HG03064 (cell line): Measurements from ENCODE around the gene MYLK.

Experiments
- ATAC-seq: cut with Tn5 transposase; IDR thresholded peaks from one replicate; pipeline ENCODE4 v1.9.1; 2021; ENCODE audit warnings: low read depth; ENCODE audit not compliant: unreplicated experiment

The MYLK gene

DNA sequence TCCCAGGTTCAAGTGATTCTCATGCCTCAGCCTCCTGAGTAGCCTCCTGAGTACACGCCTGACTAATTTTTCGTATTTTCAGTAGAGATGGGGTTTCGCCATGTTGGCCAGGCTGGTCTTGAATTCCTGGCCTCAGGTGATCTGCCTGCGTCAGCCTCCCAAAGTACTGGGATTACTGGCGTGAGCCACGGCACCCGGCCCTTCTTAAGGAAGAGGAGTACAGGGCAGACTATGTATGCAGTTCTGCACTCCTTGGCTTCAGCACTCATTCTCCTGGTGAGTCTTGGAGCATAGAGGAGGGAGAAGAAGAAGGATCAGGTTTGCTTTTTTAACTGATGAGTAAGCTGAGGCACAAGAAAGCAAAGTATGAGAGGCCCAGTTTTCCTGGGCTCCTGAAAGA lies 199.5 kb downstream of the MYLK start:
- ATAC-seq, result no peak

DNA sequence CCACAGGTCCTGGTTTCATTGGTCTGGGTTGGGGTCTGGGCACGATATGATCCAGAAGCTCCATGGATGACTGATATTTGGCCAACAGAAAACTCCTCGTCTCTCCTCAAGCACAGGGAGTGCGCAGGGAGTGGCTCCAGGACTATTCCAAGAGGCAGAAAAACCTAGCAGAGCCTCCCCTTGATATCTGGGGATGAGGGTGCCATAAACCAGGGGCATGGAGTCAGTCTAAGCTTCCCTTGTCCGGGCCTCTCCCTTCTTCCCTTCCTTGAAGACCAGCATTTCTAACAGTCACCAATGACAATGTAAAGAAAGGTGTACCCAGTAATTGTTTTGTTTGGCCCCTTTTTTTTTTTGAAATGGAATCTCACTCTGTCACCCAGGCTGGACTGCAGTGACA lies 199.9 kb downstream of the MYLK start:
- no peak for ATAC-seq

DNA sequence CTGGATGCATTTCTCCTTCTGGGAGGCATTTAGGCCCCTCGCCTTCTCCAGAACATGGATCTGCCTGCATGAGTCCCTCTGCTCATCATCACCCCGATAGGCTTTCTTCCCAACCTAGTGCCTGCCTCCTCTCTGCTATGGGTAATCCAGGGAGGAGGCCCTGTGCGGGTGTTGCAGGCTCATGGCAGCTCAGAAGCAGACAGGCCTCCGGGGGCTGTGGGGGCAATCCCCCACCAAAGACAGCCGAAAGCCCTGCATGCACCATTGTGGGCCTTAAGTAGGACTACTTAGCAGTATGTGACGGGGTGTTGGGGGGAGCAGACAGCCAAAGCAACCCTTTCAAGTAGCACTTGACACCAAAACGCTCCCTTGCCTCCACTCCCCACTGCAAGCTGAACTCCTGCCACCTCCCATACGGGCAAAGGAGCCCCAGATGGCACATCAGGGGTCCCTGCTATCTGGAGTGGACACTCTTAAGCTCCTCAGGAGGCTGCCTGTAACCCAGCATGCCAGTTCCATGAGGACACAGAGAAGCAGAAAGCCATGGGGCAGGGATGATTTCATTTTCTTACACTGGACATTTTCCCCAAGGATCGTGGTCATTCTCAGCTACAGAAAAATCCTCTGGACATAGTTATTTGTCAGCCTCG lies 200.5 kb downstream of the MYLK start:
- no peak for ATAC-seq

DNA sequence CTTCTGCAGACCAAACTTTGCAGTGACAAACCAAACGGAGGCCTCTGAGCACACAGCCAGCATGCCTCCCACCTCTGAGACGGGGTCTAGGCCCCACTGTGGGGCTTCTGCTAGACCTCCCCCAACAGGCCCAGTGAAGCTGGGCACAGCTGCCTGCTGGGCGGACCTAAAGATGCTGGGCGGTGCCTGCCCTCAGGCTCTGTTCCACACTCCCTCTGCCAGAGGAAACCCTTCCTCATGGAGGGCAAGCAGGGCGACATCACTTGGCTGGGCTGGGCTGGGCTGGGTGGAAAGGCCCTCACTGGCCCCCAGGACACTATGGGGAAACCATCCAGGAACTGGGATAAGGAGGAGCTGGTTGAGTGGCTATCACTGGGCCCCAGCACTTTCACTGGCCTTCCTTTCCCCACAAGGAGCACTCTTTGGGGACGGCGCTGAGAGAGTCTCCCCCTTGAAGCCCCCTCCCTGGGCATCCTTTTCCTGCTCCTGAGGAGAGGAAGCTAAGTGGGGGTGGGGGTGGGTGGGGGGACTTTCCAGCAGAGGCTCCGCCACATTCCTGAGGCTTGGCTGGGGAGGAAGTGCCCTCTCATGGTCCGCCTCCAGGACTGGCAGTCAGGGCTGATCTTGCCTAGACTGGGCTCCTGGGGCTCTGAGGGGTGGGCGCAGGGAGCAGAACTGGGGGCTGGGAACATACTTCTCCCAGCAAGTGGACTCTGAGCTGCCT lies 201.2 kb downstream of the MYLK start:
- ATAC-seq, result no peak

DNA sequence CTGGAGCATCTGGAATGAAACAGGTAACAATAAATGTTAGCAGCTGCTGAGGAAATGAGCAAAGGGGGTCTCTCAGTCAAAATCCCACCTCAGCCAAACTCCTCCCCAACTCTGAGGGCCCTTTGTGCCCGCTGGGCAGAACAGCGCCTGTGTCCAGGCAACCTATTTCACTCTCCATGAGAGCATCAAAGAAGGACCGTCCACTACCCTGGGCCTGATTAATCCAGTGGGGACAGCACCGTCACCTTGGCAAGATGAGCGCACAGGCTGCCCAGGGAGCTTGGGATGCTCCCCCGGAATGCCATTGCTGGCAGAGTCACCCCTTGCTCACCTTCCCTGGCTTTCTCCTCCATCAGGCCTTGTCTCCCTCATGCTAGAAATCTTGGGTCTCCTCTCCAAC lies 201.8 kb downstream of the MYLK start:
- ATAC-seq, result no peak

DNA sequence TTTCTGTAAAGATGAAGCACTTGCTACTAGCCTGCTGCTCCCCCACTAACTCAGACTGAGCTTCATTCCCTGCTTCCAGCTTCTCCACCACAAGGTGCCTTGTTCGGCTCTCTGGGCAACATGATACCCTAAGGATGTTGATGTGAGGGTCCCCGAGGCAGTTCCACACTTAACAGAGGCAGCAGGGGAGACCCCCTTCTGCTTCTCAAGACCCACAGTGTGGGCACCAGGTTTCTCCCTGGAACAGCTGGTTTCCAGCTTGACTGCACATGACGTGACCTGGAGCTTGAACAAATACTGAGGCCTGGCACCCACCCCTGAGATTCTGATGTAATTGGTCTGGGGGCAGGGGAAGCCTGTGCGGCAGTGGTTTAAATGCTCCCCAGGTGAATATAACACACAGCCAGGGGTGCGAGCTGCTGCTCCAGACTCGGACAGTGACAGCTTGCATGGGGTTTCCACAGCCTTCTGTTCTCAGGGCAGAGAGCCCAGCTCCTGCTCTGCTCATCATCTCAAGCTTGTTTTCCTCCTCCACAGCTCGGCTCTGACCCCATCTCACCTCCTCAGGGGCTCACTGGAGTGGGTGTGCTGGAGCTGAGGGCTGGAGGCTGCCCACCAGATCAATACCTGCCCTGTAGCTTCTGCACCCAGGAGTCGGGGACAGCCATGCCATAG lies 204.3 kb downstream of the MYLK start:
- no peak for ATAC-seq

DNA sequence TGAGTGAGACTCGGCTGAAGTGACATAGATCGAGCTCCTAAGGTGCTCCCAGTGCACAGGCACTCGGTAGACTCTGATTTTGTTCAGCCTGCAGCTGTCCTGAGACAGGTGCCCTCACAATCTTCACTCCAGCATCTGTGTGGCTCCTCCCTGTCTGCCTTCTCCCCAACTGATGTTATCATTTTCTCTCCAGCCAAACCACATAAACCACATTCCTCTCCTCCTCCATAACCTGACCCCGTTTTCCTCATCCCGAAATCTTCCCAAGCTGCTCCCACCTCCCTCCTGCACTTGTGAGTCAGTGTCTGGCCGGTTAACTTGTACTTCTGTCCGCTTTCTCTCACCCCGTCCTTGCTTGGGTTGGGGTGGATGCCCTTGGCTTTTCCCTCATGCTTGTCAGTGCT lies 206.0 kb downstream of the MYLK start:
- ATAC-seq, result no peak

DNA sequence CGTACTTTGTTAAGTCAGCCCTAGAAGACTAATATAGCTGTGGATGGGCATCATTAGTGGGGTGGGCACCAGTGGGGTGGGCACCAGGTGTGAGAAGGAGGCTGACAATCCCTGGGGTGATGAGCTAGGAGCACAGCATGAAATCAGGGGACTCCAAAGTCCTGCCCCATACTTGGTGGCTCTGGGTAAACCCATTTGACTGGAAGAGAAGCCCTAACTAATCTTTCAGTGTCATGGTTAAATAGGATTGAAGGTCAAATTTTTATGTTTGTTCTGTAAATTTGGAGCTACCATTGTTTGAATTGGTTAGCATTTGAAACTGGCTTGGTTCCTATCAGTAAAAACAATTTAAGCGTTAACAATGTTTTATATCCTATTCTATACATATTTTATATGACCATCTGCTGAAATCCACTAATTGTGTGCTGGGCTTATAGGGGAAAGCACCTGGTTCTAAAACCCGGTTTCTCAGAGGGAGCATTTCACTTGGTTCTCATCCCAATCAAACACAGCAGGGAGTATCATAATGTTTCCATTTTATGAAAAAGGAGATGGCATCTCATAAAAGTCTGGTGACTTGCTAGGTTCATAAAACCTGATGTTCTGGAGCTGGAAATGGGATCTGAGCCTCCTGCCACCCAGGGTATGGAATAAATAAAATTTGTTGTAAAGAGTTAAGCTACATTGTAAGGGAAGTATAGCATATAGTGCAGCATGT lies 211.5 kb downstream of the MYLK start:
- ATAC-seq, result no peak

DNA sequence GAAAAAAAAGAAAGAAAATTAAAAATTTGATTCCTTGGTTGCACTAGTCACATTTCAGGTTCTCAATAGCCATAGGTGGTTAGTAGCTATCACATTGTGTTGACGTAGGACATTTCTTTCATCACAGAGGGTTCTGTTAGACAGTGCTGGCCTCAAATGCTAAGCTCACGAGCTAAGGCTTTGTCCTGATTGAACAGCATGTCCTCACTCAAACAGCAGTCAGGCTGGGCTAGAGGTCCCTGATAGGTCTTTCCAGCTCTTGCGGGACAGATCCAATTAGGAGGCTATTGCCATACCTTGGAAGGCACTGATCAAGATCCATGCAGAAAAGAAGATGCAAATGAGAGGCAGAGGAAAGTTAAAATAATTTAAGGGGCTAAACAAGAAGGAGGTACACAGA lies 213.4 kb downstream of the MYLK start:
- ATAC-seq, result no peak

DNA sequence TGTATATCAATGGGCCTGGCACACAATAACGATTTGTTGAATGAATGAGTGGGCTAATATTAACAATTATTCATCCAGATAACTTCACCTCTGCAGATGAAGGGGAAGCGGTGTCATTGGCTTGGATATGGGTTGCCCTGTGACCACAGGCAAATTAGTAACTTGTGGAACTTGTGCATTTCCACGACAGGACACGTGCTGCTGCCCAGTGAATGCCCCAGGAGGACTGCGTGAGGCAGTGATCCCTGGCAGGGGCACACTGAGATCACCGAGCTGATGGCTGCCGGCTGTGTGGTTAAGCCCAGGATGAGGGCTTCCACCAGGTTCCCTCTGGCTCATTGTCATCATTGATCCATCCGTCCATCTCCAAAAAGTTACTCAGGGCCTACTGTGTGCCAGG lies 215.2 kb downstream of the MYLK start:
- ATAC-seq, result no peak

DNA sequence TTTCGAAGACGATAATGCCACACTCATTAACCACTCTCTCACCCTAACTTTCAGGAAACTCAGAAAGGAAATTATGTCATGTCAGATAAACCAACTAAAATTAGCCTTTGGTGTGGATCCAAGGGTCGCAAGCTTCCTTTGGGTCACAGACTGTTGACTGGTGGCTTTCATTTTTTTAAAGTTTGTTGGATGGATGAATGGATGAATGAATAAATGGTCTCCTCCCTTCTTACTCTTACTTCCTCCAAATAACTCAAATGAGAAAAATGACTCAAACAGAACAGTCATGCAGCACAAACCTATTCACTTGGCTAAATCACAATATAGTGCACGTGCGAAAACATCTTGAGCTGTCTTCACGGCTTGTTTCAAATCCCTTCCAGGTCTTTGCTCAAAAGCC lies 216.3 kb downstream of the MYLK start:
- ATAC-seq, result no peak

DNA sequence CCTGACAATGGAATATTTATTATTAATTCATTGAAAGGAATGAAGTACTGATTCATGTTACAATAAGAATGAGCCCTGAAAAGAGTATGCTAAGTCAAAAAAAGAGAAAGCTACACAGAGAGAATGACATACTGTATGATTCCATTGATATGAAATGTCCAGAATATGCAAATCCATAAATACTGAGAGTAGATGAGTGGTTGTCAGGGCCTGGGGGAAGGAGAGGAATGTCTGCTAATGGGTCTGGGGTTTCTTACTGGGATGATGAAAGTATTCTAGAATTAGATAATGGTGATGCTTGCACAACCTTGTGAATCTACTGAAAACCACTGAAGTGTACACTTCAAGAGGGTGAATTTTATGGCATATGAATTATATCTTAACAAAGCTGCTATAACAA lies 219.4 kb downstream of the MYLK start:
- ATAC-seq, result no peak

DNA sequence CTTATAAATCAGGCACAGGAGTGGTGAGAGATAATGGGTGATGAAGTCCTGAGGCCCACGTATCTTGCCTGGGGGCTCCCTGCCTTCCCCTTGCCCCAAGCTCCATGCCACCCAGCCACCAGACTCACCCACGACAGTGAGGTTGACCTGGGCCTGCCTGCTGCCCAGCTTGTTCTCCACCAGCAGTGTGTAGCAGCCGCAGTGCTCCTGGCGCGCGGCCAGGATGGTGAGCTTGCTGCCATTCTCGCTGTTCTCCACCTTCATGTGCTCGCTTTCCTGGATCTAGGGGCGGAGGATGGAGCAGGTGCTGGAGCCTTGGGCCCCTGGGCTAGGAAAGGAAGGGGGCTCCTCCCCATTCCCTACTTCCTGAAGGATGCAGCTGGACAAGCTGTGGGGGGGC lies 220.2 kb downstream of the MYLK start:
- no peak for ATAC-seq

DNA sequence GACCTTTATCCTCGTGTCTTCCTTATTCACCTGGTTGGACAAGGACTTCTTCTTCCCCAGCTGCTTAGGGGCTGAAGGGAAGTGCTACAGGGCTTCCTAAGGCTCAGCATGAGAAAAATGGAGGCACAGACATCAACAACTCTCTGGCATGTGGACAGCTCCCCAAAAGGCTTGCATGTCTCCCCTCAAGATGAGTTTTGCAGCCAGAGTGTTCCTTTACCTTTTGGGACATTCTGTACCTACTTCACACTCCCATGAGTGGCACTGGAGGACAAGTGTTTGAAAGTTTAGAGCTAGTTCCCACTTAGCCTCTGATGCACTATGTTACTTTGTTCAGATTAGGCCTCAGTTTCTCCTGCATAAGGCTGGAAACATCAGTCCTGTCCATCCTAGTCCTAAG lies 222.2 kb downstream of the MYLK start:
- ATAC-seq, result no peak

DNA sequence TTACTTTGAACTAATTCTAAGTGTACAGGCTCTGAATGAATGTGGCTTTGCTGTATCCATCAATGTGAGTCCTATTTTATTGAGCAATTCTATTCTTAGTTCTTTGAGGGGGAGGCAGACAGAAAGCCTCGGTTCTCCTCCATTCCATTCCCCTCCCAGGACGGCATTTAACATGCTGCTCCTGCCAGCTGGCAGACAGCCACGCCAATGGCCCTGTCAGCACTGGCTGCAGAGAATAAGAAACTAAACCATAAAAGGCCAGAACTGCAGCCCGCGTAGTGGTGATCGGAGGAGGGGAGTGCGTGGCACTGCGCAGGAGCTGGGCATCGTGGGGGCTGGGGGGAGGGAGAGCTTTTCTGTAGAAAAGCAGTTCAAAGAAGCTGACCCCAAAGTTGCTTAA lies 223.2 kb downstream of the MYLK start:
- ATAC-seq, result no peak

DNA sequence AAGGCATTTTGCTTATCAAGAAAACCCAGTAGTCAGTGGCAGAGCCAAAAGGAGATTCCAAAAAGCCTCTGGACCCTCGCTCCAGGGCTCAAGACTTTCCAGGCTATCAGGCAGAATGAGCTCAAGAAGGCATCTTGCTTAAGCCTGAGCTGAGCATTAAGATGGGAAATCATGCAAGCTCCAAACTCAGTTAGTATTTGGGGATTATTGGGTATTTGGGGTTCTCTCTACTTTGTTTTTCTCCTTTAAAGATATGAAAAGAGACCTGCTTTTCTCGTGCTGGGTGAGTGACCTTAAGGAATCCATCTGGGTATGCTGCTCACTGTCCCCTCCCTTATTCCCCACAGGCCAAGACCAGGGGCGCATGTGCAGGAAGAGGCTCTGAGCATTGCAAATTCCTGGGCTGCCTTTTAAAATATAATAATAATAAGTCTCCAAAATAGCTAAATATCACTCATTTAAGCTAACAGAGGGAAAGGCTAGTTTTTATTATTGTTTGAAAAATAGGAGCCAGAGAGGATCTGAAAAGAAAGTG lies 223.9 kb downstream of the MYLK start:
- no peak for ATAC-seq

DNA sequence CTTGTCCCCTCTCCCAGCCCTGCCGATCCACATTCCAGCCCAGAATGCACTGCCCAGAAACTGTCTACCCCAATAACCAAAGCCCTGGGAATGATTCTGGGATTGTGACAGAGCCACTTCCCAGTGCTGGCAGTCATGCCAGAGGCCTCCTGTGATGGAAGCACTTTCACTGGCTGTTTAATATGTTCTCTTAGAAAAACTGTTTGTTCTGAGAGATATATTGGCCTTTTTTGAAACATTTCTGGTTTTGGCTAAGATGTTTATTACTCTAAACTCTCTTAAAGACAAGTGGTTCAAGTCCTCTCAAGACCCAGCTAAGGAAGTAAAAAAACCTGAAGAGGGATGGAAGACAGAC lies 225.3 kb downstream of the MYLK start:
- ATAC-seq, result no peak

DNA sequence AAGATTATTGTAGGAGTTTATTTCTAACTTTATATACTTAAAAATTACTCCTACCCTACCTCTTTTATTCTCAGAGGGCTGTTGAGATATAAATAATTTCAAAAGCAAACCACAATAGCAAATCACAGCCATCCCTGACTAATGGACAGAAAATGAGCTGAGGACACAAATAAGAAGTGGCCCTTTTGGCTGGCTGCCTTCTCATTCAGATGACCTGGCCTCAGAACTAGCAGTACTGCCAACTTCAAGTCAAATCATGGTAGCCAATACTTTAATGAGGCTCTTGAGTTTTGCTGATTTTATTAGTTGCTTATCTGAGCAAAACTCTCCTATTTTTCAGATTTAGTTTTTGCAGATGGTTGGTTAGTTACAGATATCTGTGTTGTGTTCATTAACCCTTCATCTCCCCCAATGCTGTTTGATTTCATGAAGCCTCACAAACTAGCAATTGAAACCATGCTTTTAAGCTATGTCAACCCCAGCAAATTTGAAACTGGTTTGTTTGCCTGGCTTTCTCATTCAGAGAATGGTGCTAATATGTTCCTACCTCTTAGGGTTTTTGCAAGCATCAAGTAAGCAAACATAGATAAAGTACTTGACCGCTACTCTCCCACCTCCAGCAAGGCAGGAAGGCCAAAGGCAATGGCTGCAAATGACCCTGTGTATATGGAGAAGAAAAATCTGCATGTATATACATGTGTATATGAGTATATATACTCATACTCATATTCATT lies 225.8 kb downstream of the MYLK start:
- ATAC-seq, result no peak

DNA sequence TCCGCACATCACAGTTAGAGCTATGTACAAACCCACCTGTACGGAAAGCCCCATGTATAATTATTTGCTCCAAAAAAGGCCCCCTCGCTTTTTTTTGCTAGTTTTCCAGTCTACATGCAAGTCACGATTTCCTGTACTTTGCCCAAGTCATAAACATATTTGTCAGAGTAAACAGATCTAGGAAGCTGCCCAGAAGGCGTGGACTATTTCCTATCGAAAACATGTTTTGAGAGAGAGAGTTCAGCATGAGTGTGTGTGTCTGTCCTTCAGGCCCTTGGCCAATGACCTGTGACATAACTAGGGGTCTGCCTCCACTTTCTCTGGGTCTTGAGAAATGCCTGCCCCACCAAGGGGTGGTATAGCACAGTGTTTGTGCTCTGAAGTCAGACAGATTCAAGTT lies 226.6 kb downstream of the MYLK start:
- no peak for ATAC-seq

DNA sequence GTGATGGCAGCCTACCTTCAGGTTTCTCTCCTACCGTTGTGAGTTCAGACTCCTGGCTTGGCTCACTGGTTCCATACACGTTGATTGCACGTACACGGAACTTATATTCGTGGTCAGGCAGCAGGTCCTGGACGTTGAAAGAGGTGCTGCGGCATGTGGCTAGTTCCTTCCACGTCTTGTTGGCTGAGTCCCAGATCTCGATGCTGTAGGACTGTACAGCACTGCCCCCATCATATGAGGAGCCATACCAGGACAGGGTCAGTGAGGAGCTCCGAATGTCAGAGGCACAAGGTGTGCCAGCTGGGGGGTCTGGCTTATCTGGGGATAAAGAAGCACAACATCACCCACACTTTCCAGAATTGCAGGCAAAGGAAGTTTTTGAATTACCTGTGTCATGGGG lies 227.0 kb downstream of the MYLK start:
- no peak for ATAC-seq

DNA sequence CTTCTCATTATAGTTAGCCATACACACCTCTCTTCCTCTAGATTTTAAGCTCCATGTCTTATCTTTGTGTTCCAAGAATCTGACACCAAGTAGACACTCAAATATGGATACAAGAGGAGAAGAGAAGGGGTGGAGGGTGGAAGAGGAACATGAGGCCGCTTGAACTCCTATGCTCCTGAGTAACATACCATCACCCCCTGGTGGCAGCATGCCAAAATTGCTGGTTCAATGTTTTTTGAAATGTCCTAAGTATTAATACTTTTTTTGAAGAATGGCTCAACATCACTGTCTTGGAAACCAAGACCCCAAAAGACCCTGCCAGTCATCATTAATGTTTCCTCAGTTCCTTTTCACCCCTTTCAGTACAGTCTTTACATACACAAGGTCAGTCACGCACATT lies 227.4 kb downstream of the MYLK start:
- no peak for ATAC-seq
